Dendritic cell treated with granulocyte-macrophage colony-stimulating factor and Interleukin-4, amounts not matched to agents 40 ng/mL and 50 ng/mL, for 4 days (primary cell): ENCODE results near the gene ADAT1.

ENCODE experiments used
- H3K27ac Mint-ChIP-seq: one replicate; pipeline ENCODE4 v1.8.0; 2022; ENCODE audit warnings: mild to moderate bottlenecking, mixed read lengths
- H3K27me3 Mint-ChIP-seq: one replicate; pipeline ENCODE4 v1.8.0; 2022; ENCODE audit warnings: mild to moderate bottlenecking, mixed read lengths
- H3K36me3 Mint-ChIP-seq: one replicate; pipeline ENCODE4 v1.8.0; 2022; ENCODE audit warnings: low read depth, mixed read lengths
- H3K4me1 Mint-ChIP-seq: one replicate; pipeline ENCODE4 v1.8.0; 2022; ENCODE audit warnings: low read depth, mixed read lengths
- H3K4me3 Mint-ChIP-seq: one replicate; pipeline ENCODE4 v1.8.0; 2022; ENCODE audit warnings: mild to moderate bottlenecking, moderate library complexity, mixed read lengths
- H3K9me3 Mint-ChIP-seq: one replicate; pipeline ENCODE4 v1.8.0; 2022; ENCODE audit warnings: mixed read lengths
- intact Hi-C: fragments of 100-400 bp; cut with micrococcal nuclease; formaldehyde crosslinking; loops from one replicate; pipeline ENCODE4 v1.15.0; 2022

ADAT1 gene

GRCh38 chr16:75578725-75579124 is 44.4 kb downstream of the ADAT1 start:
- Mint-ChIP-seq H3K36me3 (peaks cover 73% of the 10 kb centered on the region), H3K4me1 (peaks cover 4% of the 10 kb centered on the region), H3K9me3 (no peaks in the 10 kb centered on the region), H3K4me3 (no peak overlapping the region), H3K27ac (no peak overlapping the region), H3K27me3 (no peaks in the 10 kb centered on the region)
- intact Hi-C loops: no loop called here

GRCh38 chr16:75578212-75578611 is 44.9 kb downstream of the ADAT1 start:
- intact Hi-C loops: no loop called here
- Mint-ChIP-seq H3K27ac (no peak overlapping the region), H3K36me3 (peaks cover 78% of the 10 kb centered on the region), H3K4me3 (no peak overlapping the region), H3K4me1 (peaks cover 7% of the 10 kb centered on the region), H3K9me3 (no peaks in the 10 kb centered on the region), H3K27me3 (no peaks in the 10 kb centered on the region)

- intact Hi-C loops: no loop called here
- no peak overlapping the region for H3K27ac Mint-ChIP-seq
- no peaks in the 10 kb centered on the region for H3K9me3 Mint-ChIP-seq
- no peak overlapping the region for H3K4me3 Mint-ChIP-seq
- H3K27me3 Mint-ChIP-seq: no peaks in the 10 kb centered on the region
- H3K36me3 Mint-ChIP-seq: peaks cover 96% of the 10 kb centered on the region
- peaks cover 25% of the 10 kb centered on the region for H3K4me1 Mint-ChIP-seq
Observed at GRCh38 chr16:75576384-75576811, 46.7 kb downstream of the ADAT1 start.

GRCh38 chr16:75575958-75576357 is 47.1 kb downstream of the ADAT1 start:
- peaks cover 96% of the 10 kb centered on the region for H3K36me3 Mint-ChIP-seq
- no peak overlapping the region for H3K27ac Mint-ChIP-seq
- no peaks in the 10 kb centered on the region for H3K27me3 Mint-ChIP-seq
- H3K9me3 Mint-ChIP-seq: no peaks in the 10 kb centered on the region
- no peak overlapping the region for H3K4me3 Mint-ChIP-seq
- intact Hi-C loops: no loop called here
- H3K4me1 Mint-ChIP-seq: peaks cover 30% of the 10 kb centered on the region

- Mint-ChIP-seq H3K4me1 (peaks cover 43% of the 10 kb centered on the region), H3K27ac (no peak overlapping the region), H3K9me3 (no peaks in the 10 kb centered on the region), H3K36me3 (peaks cover 96% of the 10 kb centered on the region), H3K4me3 (no peak overlapping the region), H3K27me3 (no peaks in the 10 kb centered on the region)
- intact Hi-C loops: loop anchor here (2.0 kb wide), 1 partner anchor 49 kb away; the partner anchor contains the start of gene ADAT1
Observed at GRCh38 chr16:75573955-75574354, 49.1 kb downstream of the ADAT1 start.

GRCh38 chr16:75572864-75573542 is 50.1 kb downstream of the ADAT1 start:
- intact Hi-C loops: loop anchor here (2.0 kb wide), 1 partner anchor 50 kb away; the partner anchor contains the start of gene ADAT1
- H3K4me3 Mint-ChIP-seq: no peak overlapping the region
- H3K36me3 Mint-ChIP-seq: peaks cover 93% of the 10 kb centered on the region
- H3K27ac Mint-ChIP-seq: no peak overlapping the region
- no peaks in the 10 kb centered on the region for H3K27me3 Mint-ChIP-seq
- no peaks in the 10 kb centered on the region for H3K9me3 Mint-ChIP-seq
- H3K4me1 Mint-ChIP-seq: peaks cover 47% of the 10 kb centered on the region

GRCh38 chr16:75570396-75571065 is 52.5 kb downstream of the ADAT1 start:
- peak overlapping the region; percentile 82 for H3K27ac Mint-ChIP-seq
- peaks cover 60% of the 10 kb centered on the region for H3K4me1 Mint-ChIP-seq
- no peaks in the 10 kb centered on the region for H3K9me3 Mint-ChIP-seq
- intact Hi-C loops: no loop called here
- no peak overlapping the region for H3K4me3 Mint-ChIP-seq
- no peaks in the 10 kb centered on the region for H3K27me3 Mint-ChIP-seq
- peaks cover 85% of the 10 kb centered on the region for H3K36me3 Mint-ChIP-seq

- Mint-ChIP-seq H3K4me1 (peaks cover 61% of the 10 kb centered on the region), H3K9me3 (no peaks in the 10 kb centered on the region), H3K4me3 (no peak overlapping the region), H3K27me3 (peaks cover 9% of the 10 kb centered on the region), H3K36me3 (peaks cover 59% of the 10 kb centered on the region), H3K27ac (no peak overlapping the region)
- intact Hi-C loops: loop anchor here (2.0 to 5.0 kb wide), 4 partner anchors 17 to 106 kb away; partner anchors contain the start of genes KARS1, TERF2IP and TMEM170A
Observed at GRCh38 chr16:75567911-75568310, 55.2 kb downstream of the ADAT1 start.

GRCh38 chr16:75566758-75567255 is 56.3 kb downstream of the ADAT1 start:
- Mint-ChIP-seq H3K4me3 (peak overlapping the region; percentile 96), H3K27me3 (peaks cover 18% of the 10 kb centered on the region), H3K4me1 (peaks cover 50% of the 10 kb centered on the region), H3K9me3 (no peaks in the 10 kb centered on the region), H3K27ac (peak overlapping the region; percentile 84), H3K36me3 (peaks cover 48% of the 10 kb centered on the region)
- intact Hi-C loops: loop anchor here (1.0 to 5.0 kb wide), 5 partner anchors 11 to 105 kb away; partner anchors contain the start of genes KARS1, TERF2IP, TMEM170A and TMEM231

GRCh38 chr16:75566040-75566757 is 56.9 kb downstream of the ADAT1 start, which contains the start of gene GABARAPL2:
Gene GABARAPL2, plus strand, starts transcription at chr16:75566379. Its CDS starts 108 bp downstream, at chr16:75566487.
- peaks cover 43% of the 10 kb centered on the region for H3K4me1 Mint-ChIP-seq
- H3K27ac Mint-ChIP-seq: peak within 1 kb of the TSS; percentile 84
- peaks cover 42% of the 10 kb centered on the region for H3K36me3 Mint-ChIP-seq
- intact Hi-C loops: loop anchor here (1.0 to 5.0 kb wide), 5 partner anchors 10 to 104 kb away; partner anchors contain the start of genes KARS1, TERF2IP, TMEM170A and TMEM231
- no peaks in the 10 kb centered on the region for H3K9me3 Mint-ChIP-seq
- H3K27me3 Mint-ChIP-seq: peaks cover 19% of the 10 kb centered on the region
- peak within 1 kb of the TSS; percentile 96 for H3K4me3 Mint-ChIP-seq

GRCh38 chr16:75565640-75566039 is 57.4 kb downstream of the ADAT1 start:
- Mint-ChIP-seq H3K27me3 (peaks cover 21% of the 10 kb centered on the region), H3K4me3 (peak overlapping the region; percentile 96), H3K4me1 (peaks cover 41% of the 10 kb centered on the region), H3K36me3 (peaks cover 39% of the 10 kb centered on the region), H3K9me3 (no peaks in the 10 kb centered on the region), H3K27ac (peak overlapping the region; percentile 84)
- intact Hi-C loops: loop anchor here (1.0 to 5.0 kb wide), 5 partner anchors 9 to 103 kb away; partner anchors contain the start of genes KARS1, TERF2IP, TMEM170A and TMEM231

- intact Hi-C loops: loop anchor here (10.0 kb wide), 1 partner anchor 125 kb away; the partner anchor contains the start of gene CFDP1
Observed at GRCh38 chr16:75559564-75560372, 63.3 kb downstream of the ADAT1 start.

More at GRCh38 chr16:75559564-75560372, 63.3 kb downstream of the ADAT1 start:
- Mint-ChIP-seq H3K9me3 (no peaks in the 10 kb centered on the region), H3K4me3 (no peak overlapping the region), H3K27me3 (peaks cover 38% of the 10 kb centered on the region), H3K27ac (peak overlapping the region; percentile 31), H3K4me1 (peaks cover 16% of the 10 kb centered on the region), H3K36me3 (no peaks in the 10 kb centered on the region)
